Activated CD4-positive, CD25-positive, alpha-beta regulatory T cell (primary cell): Measurements from ENCODE around the gene PRAMEF5.
"Not testable (repeated sequence)": the region's sequence is repeated elsewhere in the genome, so short reads cannot be mapped to it uniquely, and the experiment has no call there.

Source experiments
- DNase-seq, 4 experiments: peaks; one replicate each; lab custom pipeline; 2025; lab: John Stamatoyannopoulos, UW

The PRAMEF5 gene

DNA sequence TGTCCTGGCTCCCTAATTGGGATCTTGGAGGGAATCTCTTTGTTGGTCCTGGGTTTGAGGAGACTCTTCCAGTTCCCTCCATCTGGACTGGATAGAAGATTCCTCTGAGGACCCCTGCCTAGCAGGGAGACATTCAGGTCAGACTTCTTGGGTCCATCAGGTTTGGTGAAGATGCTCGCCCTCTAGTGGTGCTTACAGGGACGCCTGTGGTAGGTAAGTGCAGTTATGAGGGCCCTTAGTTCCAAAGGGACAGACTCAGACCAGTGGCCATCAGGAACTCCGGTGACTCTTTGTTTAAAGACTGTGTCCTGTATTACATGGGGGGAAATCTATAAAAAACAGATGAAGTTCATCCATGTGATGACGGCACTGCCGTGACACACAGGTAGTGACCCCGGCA lies 23.0 kb downstream of the PRAMEF5 start:
- DNase-seq: not testable (repeated sequence)

DNA sequence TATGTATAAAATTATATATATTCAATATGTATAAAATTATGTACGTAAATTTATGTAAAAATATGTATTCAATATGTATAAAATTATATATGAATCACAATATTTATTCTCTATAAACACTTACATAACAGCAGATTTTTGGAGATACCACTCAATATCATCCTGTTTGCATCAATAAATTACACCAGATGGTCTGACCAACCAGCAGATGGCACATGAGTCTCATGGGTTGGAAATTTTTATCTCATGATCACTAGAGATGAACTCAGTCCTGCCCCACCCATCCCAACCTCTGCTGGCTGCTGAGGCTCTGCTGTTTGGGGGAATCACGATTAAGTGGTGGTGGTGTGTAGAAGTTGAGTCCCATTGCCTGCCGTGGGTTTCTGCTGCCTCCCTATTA lies 25.6 kb downstream of the PRAMEF5 start:
- not testable (repeated sequence) for DNase-seq

- not testable (repeated sequence) for DNase-seq
Observed at GRCh38 chr1:13285037-13285436, 31.0 kb downstream of the PRAMEF5 start, which contains the start of gene PRAMEF8. TSS of gene PRAMEF8 (minus strand) at chr1:13285137. CDS start at chr1:13284091, 1,046 bp downstream.

DNA sequence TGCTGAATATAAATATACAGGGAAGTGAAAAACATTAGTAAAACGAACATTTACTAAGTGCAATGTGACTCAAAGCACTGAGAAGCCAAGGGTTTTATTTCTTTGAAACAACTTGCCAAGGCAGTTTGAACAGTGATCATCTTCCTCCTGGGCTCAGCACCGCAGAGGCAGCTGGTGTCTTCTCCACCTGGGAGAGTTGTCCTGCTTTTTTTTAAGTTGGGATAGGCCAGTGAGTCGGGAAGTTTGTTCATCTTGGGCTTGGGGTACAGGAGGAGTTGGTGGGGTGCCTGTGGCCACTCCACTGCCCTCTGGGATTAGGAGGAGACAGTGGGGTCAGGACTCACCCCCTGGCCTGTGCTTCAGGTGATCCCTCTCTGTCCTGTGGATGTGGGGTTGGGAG lies 35.0 kb downstream of the PRAMEF5 start:
- not testable (repeated sequence) for DNase-seq

DNA sequence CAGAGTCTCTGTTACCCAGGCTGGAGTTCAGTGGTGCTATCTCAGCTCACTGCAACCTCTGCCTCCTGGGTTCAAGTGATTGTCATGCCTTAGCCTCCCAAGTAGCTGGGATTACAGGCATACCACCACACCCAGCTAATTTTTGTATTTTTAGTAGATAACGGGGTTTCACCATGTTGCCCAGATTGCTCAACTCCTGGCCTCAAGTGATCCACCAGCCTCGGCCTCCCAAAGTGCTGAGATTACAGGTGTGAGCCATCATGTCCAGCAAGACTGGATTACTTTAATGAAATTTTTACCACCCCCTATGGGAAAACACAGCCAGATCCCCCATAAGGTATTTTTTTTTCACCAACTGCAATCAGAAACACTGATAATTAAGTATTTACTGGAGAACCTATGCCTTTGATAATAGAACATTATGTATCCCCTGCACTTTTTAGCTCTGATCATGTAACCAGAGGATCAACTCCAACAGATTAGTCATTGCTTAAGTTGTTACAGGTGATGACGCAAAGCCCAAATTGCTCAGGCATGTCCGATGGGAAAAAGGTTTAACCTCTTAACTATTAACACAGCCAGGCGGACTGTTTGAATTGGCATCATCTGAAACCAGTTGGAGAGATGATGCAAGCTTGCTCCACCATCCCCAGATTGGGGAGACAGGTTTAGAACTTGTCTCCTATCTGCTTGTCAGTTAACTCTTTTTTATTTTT lies 43.4 kb downstream of the PRAMEF5 start:
- DNase-seq: not testable (repeated sequence)

- DNase-seq: not testable (repeated sequence)
Observed at GRCh38 chr1:13298699-13299098, 44.7 kb downstream of the PRAMEF5 start.

DNA sequence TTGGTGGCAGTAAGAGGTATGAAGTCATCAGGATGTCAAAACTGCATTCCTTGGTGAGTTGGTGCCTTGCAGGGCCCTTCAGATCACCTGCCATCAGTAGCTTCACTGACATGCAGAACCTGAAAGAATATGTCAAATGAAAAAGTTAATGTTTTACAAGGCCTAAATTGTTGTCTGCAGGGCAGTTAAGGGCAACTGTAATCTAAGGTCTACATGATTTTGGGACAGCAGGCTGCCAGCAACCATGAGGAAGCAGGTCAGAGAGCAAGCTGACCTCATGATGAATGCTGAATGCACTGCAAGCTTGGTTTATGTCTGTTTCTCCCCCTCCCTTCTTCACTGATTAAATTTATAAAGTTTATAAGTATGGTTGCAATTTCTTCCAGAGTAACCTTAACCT lies 48.2 kb downstream of the PRAMEF5 start:
- not testable (repeated sequence) for DNase-seq

DNA sequence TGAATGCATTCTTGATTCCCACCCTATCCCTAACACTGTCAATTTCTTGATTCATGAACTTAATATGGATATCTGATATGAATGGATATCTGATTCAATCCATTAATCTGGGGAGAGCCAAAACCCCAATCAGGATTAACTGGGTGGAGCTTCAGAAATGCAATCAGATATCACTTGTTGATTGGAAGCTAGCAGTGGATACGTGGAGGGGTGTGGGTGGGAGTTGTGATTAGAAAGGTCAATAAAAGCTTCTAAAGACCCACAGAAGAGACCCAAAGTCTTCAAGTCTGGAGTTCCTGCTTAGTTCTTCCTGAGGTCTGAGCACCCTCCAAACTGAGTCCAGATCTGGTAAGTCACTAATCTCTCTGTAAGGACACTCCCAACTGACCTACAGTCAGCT lies 49.2 kb downstream of the PRAMEF5 start, which contains the start of gene PRAMEF33:
TSS of gene PRAMEF33 (plus strand) at position 301 of the 400 bp plus-strand sequence. CDS start 2,416 bp downstream, outside the sequence.
- not testable (repeated sequence) for DNase-seq
